IPS-15b (cell line): ENCODE results near the gene HECTD2.
"Not testable (repeated sequence)": the region's sequence is repeated elsewhere in the genome, so short reads cannot be mapped to it uniquely, and the experiment has no call there.

Experiments
- H3K27me3 ChIP-seq: one replicate; pipeline ENCODE4 v1.6.1; 2013; ENCODE audit warnings: low read length; ENCODE audit not compliant: control insufficient read depth, insufficient read depth
- H3K36me3 ChIP-seq: one replicate; pipeline ENCODE4 v1.6.1; 2013; ENCODE audit warnings: low read length; ENCODE audit not compliant: control insufficient read depth, insufficient read depth
- H3K4me1 ChIP-seq: one replicate; pipeline ENCODE4 v1.6.1; 2013; ENCODE audit warnings: mild to moderate bottlenecking, low read length; ENCODE audit not compliant: control insufficient read depth, insufficient read depth
- H3K4me3 ChIP-seq: one replicate; pipeline ENCODE4 v1.5.1; 2013; ENCODE audit warnings: low read depth, low read length
- H3K9ac ChIP-seq: one replicate; pipeline ENCODE4 v1.6.1; 2013; ENCODE audit warnings: low read depth, mild to moderate bottlenecking, low read length
- H3K9me3 ChIP-seq: one replicate; pipeline ENCODE4 v1.6.1; 2013; ENCODE audit warnings: mild to moderate bottlenecking, low read length; ENCODE audit not compliant: control insufficient read depth, insufficient read depth

HECTD2 gene

GRCh38 chr10:91453535-91453934 is 43.4 kb downstream of the HECTD2 start:
- H3K36me3 ChIP-seq: no peaks in the 10 kb centered on the region
- no peaks in the 10 kb centered on the region for H3K27me3 ChIP-seq
- H3K4me1 ChIP-seq: no peaks in the 10 kb centered on the region
- H3K9ac ChIP-seq: no peak overlapping the region
- no peaks in the 10 kb centered on the region for H3K9me3 ChIP-seq
- no peak overlapping the region for H3K4me3 ChIP-seq

GRCh38 chr10:91455135-91455534 is 45.0 kb downstream of the HECTD2 start:
- H3K36me3 ChIP-seq, H3K27me3 ChIP-seq, H3K4me3 ChIP-seq, H3K9me3 ChIP-seq, H3K9ac ChIP-seq, H3K4me1 ChIP-seq: not testable (repeated sequence)

- no peak overlapping the region for H3K4me3 ChIP-seq
- no peaks in the 10 kb centered on the region for H3K9me3 ChIP-seq
- H3K9ac ChIP-seq: no peak overlapping the region
- no peaks in the 10 kb centered on the region for H3K27me3 ChIP-seq
- H3K36me3 ChIP-seq: peaks cover 3% of the 10 kb centered on the region
- H3K4me1 ChIP-seq: no peaks in the 10 kb centered on the region
These were observed 50.5 kb downstream of the HECTD2 start for GRCh38 chr10:91460681-91461080.

GRCh38 chr10:91462423-91462822 is 52.3 kb downstream of the HECTD2 start:
- Histone ChIP-seq H3K4me1 (no peaks in the 10 kb centered on the region), H3K27me3 (no peaks in the 10 kb centered on the region), H3K4me3 (no peak overlapping the region), H3K36me3 (peaks cover 4% of the 10 kb centered on the region), H3K9me3 (no peaks in the 10 kb centered on the region), H3K9ac (no peak overlapping the region)

- Histone ChIP-seq H3K27me3 (no peaks in the 10 kb centered on the region), H3K36me3 (peaks cover 5% of the 10 kb centered on the region), H3K9me3 (no peaks in the 10 kb centered on the region), H3K4me3 (no peak overlapping the region), H3K4me1 (no peaks in the 10 kb centered on the region), H3K9ac (no peak overlapping the region)
These were observed 54.4 kb downstream of the HECTD2 start for GRCh38 chr10:91464500-91464899.

- Histone ChIP-seq H3K36me3 (peaks cover 5% of the 10 kb centered on the region), H3K9me3 (no peaks in the 10 kb centered on the region), H3K27me3 (no peaks in the 10 kb centered on the region), H3K4me1 (no peaks in the 10 kb centered on the region), H3K4me3 (no peak overlapping the region), H3K9ac (no peak overlapping the region)
These were observed 55.1 kb downstream of the HECTD2 start for GRCh38 chr10:91465261-91465660.

- Histone ChIP-seq H3K36me3 (peaks cover 5% of the 10 kb centered on the region), H3K9ac (no peak overlapping the region), H3K4me1 (no peaks in the 10 kb centered on the region), H3K27me3 (no peaks in the 10 kb centered on the region), H3K4me3 (no peak overlapping the region), H3K9me3 (no peaks in the 10 kb centered on the region)
These were observed 57.0 kb downstream of the HECTD2 start for GRCh38 chr10:91467114-91467513.

GRCh38 chr10:91471602-91472001 is 61.5 kb downstream of the HECTD2 start:
- peaks cover 2% of the 10 kb centered on the region for H3K36me3 ChIP-seq
- no peak overlapping the region for H3K4me3 ChIP-seq
- no peaks in the 10 kb centered on the region for H3K9me3 ChIP-seq
- H3K27me3 ChIP-seq: no peaks in the 10 kb centered on the region
- no peak overlapping the region for H3K9ac ChIP-seq
- no peaks in the 10 kb centered on the region for H3K4me1 ChIP-seq

GRCh38 chr10:91472911-91473310 is 62.8 kb downstream of the HECTD2 start:
- Histone ChIP-seq H3K4me3 (no peak overlapping the region), H3K27me3 (no peaks in the 10 kb centered on the region), H3K9ac (no peak overlapping the region), H3K9me3 (no peaks in the 10 kb centered on the region), H3K4me1 (no peaks in the 10 kb centered on the region), H3K36me3 (no peaks in the 10 kb centered on the region)

- Histone ChIP-seq H3K4me1 (no peaks in the 10 kb centered on the region), H3K36me3 (no peaks in the 10 kb centered on the region), H3K4me3 (no peak overlapping the region), H3K9me3 (no peaks in the 10 kb centered on the region), H3K27me3 (no peaks in the 10 kb centered on the region), H3K9ac (no peak overlapping the region)
These were observed 63.9 kb downstream of the HECTD2 start for GRCh38 chr10:91474009-91474408.

GRCh38 chr10:91477236-91477635 is 67.1 kb downstream of the HECTD2 start:
- Histone ChIP-seq H3K27me3 (no peaks in the 10 kb centered on the region), H3K4me3 (no peak overlapping the region), H3K36me3 (no peaks in the 10 kb centered on the region), H3K9ac (no peak overlapping the region), H3K4me1 (no peaks in the 10 kb centered on the region), H3K9me3 (no peaks in the 10 kb centered on the region)

GRCh38 chr10:91479583-91479982 is 69.4 kb downstream of the HECTD2 start:
- Histone ChIP-seq H3K9me3 (no peaks in the 10 kb centered on the region), H3K36me3 (no peaks in the 10 kb centered on the region), H3K4me1 (no peaks in the 10 kb centered on the region), H3K27me3 (no peaks in the 10 kb centered on the region), H3K4me3 (no peak overlapping the region), H3K9ac (no peak overlapping the region)
